Measurements from ENCODE around the gene LMF2. TPM values are rescaled to one million over a fixed set of nuclear protein-coding genes. Genes with fewer than 3 reads are reported as not detected.

LMF2 gene
- total RNA-seq, 2 experiments from 2014 or later, result 49.2 to 50.7 TPM

- H3K27ac ChIP-seq (ENCODE audit: low read depth, low read length, poor library complexity, severe bottlenecking), result no peak overlapping the region
- CTCF ChIA-PET (ENCODE audit: unreplicated experiment), result no interaction called here
- no peak overlapping the region for H3K4me3 ChIP-seq (ENCODE audit: low read depth, low read length, poor library complexity, severe bottlenecking)
- H3K9me3 ChIP-seq (ENCODE audit: low read length), result no peaks in the 10 kb centered on the region
- H3K4me1 ChIP-seq (ENCODE audit: insufficient read depth, low read length, poor library complexity, severe bottlenecking), result peaks cover 22% of the 10 kb centered on the region
- H3K9me2 ChIP-seq (ENCODE audit: insufficient read depth, low read length), result no peaks in the 10 kb centered on the region
- TF ChIP-seq EZH2phosphoT487 (IDR thresholded peaks at IDR 0.05; ENCODE audit: borderline replicate concordance, low read depth, low read length) (no peak), CTCF (conservative IDR thresholded peaks at IDR 0.05; ENCODE audit: low read length) (no peak)
- peaks cover 24% of the 10 kb centered on the region; the same call in 1 of the 2 replicates for H3K36me3 ChIP-seq (ENCODE audit: insufficient read depth, low read length)
- intact Hi-C loops (cut with micrococcal nuclease; ENCODE audit: unreplicated experiment), result loop anchor here (5.0 to 10.0 kb wide), 2 partner anchors 233 to 261 kb away; partner anchors contain the start of genes MAPK11 and TUBGCP6
- DNase-seq (ENCODE audit: low spot score), result no peak
- H4K20me1 ChIP-seq (ENCODE audit: insufficient read depth, low read length), result peaks cover 4% of the 10 kb centered on the region; the same call in 1 of the 2 replicates
- H2AFZ ChIP-seq (ENCODE audit: low read length), result no peak overlapping the region
- H3K79me2 ChIP-seq (ENCODE audit: insufficient read depth, low read depth, low read length), result peaks cover 27% of the 10 kb centered on the region
- POLR2A ChIA-PET, result no interaction called here
- no peak overlapping the region for H3K4me2 ChIP-seq (ENCODE audit: low read length)
- no TSS peak for BruUV-seq (replicated peaks)
These were observed 2.2 kb downstream of the LMF2 start for GRCh38 chr22:50505276-50505775.

GRCh38 chr22:50504369-50505211, 2.9 kb downstream of the LMF2 start:
- H3K79me2 ChIP-seq (ENCODE audit: insufficient read depth, low read depth, low read length), result peaks cover 20% of the 10 kb centered on the region
- CTCF ChIA-PET (ENCODE audit: unreplicated experiment), result no interaction called here
- no peak overlapping the region for H3K27ac ChIP-seq (ENCODE audit: low read depth, low read length, poor library complexity, severe bottlenecking)
- peaks cover 17% of the 10 kb centered on the region for H3K4me1 ChIP-seq (ENCODE audit: insufficient read depth, low read length, poor library complexity, severe bottlenecking)
- H3K36me3 ChIP-seq (ENCODE audit: insufficient read depth, low read length), result peaks cover 20% of the 10 kb centered on the region; the same call in 1 of the 2 replicates
- H3K4me3 ChIP-seq (ENCODE audit: low read depth, low read length, poor library complexity, severe bottlenecking), result no peak overlapping the region
- POLR2A ChIA-PET, result no interaction called here
- BruUV-seq (replicated peaks), result no TSS peak
- H2AFZ ChIP-seq (ENCODE audit: low read length), result no peak overlapping the region
- no peak overlapping the region for H3K4me2 ChIP-seq (ENCODE audit: low read length)
- intact Hi-C loops (cut with micrococcal nuclease; ENCODE audit: unreplicated experiment), result loop anchor here (5.0 to 10.0 kb wide), 2 partner anchors 232 to 260 kb away; partner anchors contain the start of genes MAPK11 and TUBGCP6
- no peak for DNase-seq (ENCODE audit: low spot score)
- no peaks in the 10 kb centered on the region for H3K9me2 ChIP-seq (ENCODE audit: insufficient read depth, low read length)
- no peaks in the 10 kb centered on the region for H3K9me3 ChIP-seq (ENCODE audit: low read length)
- H4K20me1 ChIP-seq (ENCODE audit: insufficient read depth, low read length), result peaks cover 4% of the 10 kb centered on the region; the same call in 1 of the 2 replicates
- no peak for TF ChIP-seq CTCF (conservative IDR thresholded peaks at IDR 0.05; ENCODE audit: low read length)

Data from OCI-LY7 (cell line).